Loucy (cell line): ENCODE measurements around the gene IST1.

Experiments used
- H2AFZ ChIP-seq: fragments of 200-600 bp; sonication (generic); 2 replicates; pipeline ENCODE4 v1.6.0; 2016; ENCODE audit warnings: antibody characterized with exemption, mild to moderate bottlenecking, low read length, moderate library complexity
- H3F3A ChIP-seq: fragments of 200-600 bp; 2 replicates; pipeline ENCODE4 v1.6.0; 2016; ENCODE audit warnings: antibody characterized with exemption, low read depth, mild to moderate bottlenecking
- H3K27me3 ChIP-seq: fragments of 200-600 bp; sonication (generic); 2 replicates; pipeline ENCODE4 v1.6.1; 2014; ENCODE audit warnings: low read length, mild to moderate bottlenecking; ENCODE audit not compliant: insufficient read depth, poor library complexity, severe bottlenecking
- H3K36me3 ChIP-seq: fragments of 200-600 bp; sonication (generic); 2 replicates; pipeline ENCODE4 v1.6.1; 2016; ENCODE audit warnings: low read length; ENCODE audit not compliant: insufficient read depth
- H3K4me1 ChIP-seq: fragments of 200-600 bp; sonication (generic); 2 replicates; pipeline ENCODE4 v1.5.1; 2014; ENCODE audit warnings: low read length, mild to moderate bottlenecking; ENCODE audit not compliant: insufficient read depth, poor library complexity, severe bottlenecking
- H3K4me2 ChIP-seq: fragments of 200-600 bp; sonication (generic); 2 replicates; pipeline ENCODE4 v1.6.0; 2014; ENCODE audit warnings: antibody characterized with exemption, low read length, low read depth, mild to moderate bottlenecking; ENCODE audit not compliant: poor library complexity, severe bottlenecking
- H3K4me3 ChIP-seq: fragments of 200-600 bp; sonication (generic); 2 replicates; pipeline ENCODE4 v1.5.1; 2014; ENCODE audit warnings: low read length, mild to moderate bottlenecking, mixed read lengths; ENCODE audit not compliant: poor library complexity, severe bottlenecking
- H3K79me2 ChIP-seq: fragments of 200-600 bp; sonication (generic); 2 replicates; pipeline ENCODE4 v1.6.1; 2014; ENCODE audit warnings: low read length; ENCODE audit not compliant: insufficient read depth
- H3K9ac ChIP-seq: fragments of 200-600 bp; sonication (generic); 2 replicates; pipeline ENCODE4 v1.6.0; 2014; ENCODE audit warnings: mild to moderate bottlenecking, low read depth, low read length, moderate library complexity; ENCODE audit not compliant: poor library complexity, severe bottlenecking
- H3K9me2 ChIP-seq: fragments of 200-600 bp; sonication (generic); replicated peaks from 2 replicates; pipeline ENCODE4 v1.6.1; 2016; ENCODE audit warnings: low read depth, low read length, mixed read lengths
- H3K9me3 ChIP-seq: fragments of 200-600 bp; sonication (generic); 2 replicates; pipeline ENCODE4 v1.6.1; 2014; ENCODE audit warnings: mild to moderate bottlenecking, antibody characterized with exemption, low read length, low read depth; ENCODE audit not compliant: insufficient read depth
- H4K20me1 ChIP-seq: fragments of 200-600 bp; sonication (generic); 2 replicates; pipeline ENCODE4 v1.6.0; 2014; ENCODE audit warnings: antibody characterized with exemption, low read length, mild to moderate bottlenecking; ENCODE audit not compliant: insufficient read depth, poor library complexity, severe bottlenecking
- CTCF ChIP-seq: fragments of 200-600 bp; sonication (generic); conservative IDR thresholded peaks from 2 replicates; pipeline ENCODE4 v1.5.1; 2014; ENCODE audit warnings: mild to moderate bottlenecking, antibody characterized with exemption, low read length
- EZH2phosphoT487 ChIP-seq: fragments of 200-600 bp; IDR thresholded peaks from 2 replicates; pipeline ENCODE4 v1.6.1; 2018; ENCODE audit warnings: antibody characterized with exemption, mild to moderate bottlenecking, moderate library complexity, borderline replicate concordance

Gene IST1

DNA sequence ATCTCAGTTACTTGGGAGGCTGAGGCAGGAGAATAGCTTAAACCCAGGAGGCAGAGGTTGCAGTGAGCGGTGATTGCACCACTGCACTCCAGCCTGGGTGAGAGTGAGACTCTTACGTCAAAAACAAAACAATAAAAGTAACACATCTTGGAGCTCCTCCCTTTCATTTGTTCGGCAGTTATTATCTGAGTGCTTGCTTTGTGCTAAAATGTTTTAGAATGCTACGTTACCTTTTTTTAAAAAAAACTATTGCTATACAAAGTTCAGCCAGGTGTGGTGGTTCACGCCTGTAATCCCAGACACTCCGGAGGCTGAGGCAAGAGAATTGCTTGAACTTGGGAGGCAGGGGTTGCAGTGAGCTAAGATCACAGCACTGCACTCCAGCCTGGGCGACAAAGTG lies 15.8 kb downstream of the IST1 start:
- Histone ChIP-seq H3K4me1 (peaks cover 8% of the 10 kb centered on the region), H4K20me1 (peaks cover 95% of the 10 kb centered on the region)

DNA sequence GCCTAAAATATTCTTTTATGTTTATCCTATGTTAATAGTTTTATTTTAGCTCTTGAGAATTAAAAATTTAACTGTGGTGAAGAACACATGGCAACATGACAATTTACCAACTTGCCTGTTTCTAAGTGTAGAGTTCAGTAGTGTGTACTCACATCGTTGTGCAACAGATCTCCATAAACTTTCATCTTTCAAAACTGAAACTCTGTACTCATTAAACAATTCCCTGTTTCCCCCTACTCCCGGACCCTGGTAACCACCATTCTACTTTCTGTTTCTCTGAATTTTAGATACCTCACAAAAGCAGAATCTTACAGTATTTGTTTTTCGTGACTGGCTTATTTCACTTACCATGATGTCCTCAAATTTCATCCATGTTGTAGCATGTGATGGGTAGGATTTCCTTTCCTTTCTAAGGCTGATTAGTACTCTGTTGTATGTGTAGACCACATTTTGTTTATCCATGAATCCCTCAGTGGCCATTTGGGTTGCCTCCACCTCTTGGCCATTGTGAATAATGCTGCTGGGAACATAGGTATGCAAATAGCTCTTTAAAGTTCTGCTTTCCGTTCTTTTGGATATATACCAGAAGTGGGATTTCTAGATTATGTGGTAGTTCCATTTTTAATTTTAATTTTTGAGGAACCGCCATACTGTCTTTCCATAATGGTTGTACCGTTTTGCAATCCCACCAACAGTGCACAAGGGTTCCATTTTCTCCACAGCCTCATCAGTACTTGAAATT lies 17.4 kb downstream of the IST1 start:
- peaks cover 49% of the 10 kb centered on the region; the same call in 1 of the 2 replicates for H3K36me3 ChIP-seq
- no peaks in the 10 kb centered on the region for H3F3A ChIP-seq
- H3K79me2 ChIP-seq, result peaks cover 100% of the 10 kb centered on the region
- H2AFZ ChIP-seq, result no peak overlapping the region
- H3K27me3 ChIP-seq, result no peaks in the 10 kb centered on the region
- H3K9ac ChIP-seq, result no peak overlapping the region
- H3K4me3 ChIP-seq, result no peak overlapping the region
- no peak overlapping the region for H3K4me2 ChIP-seq
- no peaks in the 10 kb centered on the region for H3K4me1 ChIP-seq
- no peaks in the 10 kb centered on the region for H3K9me2 ChIP-seq
- H3K9me3 ChIP-seq, result no peaks in the 10 kb centered on the region
- H4K20me1 ChIP-seq, result peaks cover 95% of the 10 kb centered on the region
- TF ChIP-seq CTCF, result no peak
- TF ChIP-seq EZH2phosphoT487, result no peak

More for the DNA sequence above, 15.8 kb downstream of the IST1 start:
- no peak overlapping the region for H3K4me3 ChIP-seq
- H3K9me3 ChIP-seq, result no peaks in the 10 kb centered on the region
- peaks cover 100% of the 10 kb centered on the region for H3K79me2 ChIP-seq
- peaks cover 33% of the 10 kb centered on the region; the same call in 1 of the 2 replicates for H3K36me3 ChIP-seq
- no peaks in the 10 kb centered on the region for H3K27me3 ChIP-seq
- H3F3A ChIP-seq, result no peaks in the 10 kb centered on the region
- no peak overlapping the region for H3K4me2 ChIP-seq
- H3K9me2 ChIP-seq, result no peaks in the 10 kb centered on the region
- no peak overlapping the region for H3K9ac ChIP-seq
- H2AFZ ChIP-seq, result no peak overlapping the region
- no peak for TF ChIP-seq CTCF
- TF ChIP-seq EZH2phosphoT487, result no peak

DNA sequence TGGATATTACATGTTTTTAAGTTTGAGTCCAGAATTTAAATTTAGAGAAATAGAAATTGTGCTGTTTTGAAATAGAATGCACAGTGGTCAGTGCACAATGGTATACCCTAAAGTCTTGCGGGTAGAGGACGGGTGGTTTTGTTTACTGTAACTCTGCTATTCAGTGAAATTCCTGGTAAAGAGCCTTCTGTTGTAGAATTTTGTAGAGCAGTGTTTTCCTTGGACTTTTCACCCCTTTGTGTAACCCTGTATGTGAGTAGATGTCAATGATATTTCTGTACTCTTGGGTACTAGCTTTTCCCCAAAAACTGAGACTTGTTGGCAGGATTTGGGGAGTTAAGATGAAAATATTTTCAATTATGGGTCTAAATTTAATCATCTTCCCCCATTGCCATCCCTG lies 19.5 kb downstream of the IST1 start:
- Histone ChIP-seq H3K27me3 (no peaks in the 10 kb centered on the region), H3K9me3 (no peaks in the 10 kb centered on the region; the same call in 1 of the 2 replicates), H3K9ac (no peak overlapping the region), H3K36me3 (peaks cover 58% of the 10 kb centered on the region), H3K4me2 (no peak overlapping the region), H2AFZ (no peak overlapping the region), H3K4me3 (no peak overlapping the region), H3F3A (no peaks in the 10 kb centered on the region), H3K9me2 (no peaks in the 10 kb centered on the region), H4K20me1 (peaks cover 96% of the 10 kb centered on the region), H3K79me2 (peaks cover 98% of the 10 kb centered on the region), H3K4me1 (no peaks in the 10 kb centered on the region)
- TF ChIP-seq CTCF (no peak), EZH2phosphoT487 (no peak)
